Effector CD8-positive, alpha-beta T cell (primary cell): Measurements from ENCODE around the gene KLK1.

Source experiments
- DNase-seq: peaks from one replicate; lab custom pipeline; 2025; lab: John Stamatoyannopoulos, UW
- total RNA-seq, 4 experiments: gene quantifications; one replicate each; lab custom pipeline; 2026; lab: John Stamatoyannopoulos, UW

Gene KLK1
- total RNA-seq = 0 to 0.12 (median 0) reads per million in 4 experiments

GRCh38 chr19:50823389-50824042 is at the start of gene KLK1:
KLK1 (minus strand) TSS chr19:50823787; CDS start chr19:50823748, 39 bp downstream.
- no peak for DNase-seq

- no peak for DNase-seq
Observed at GRCh38 chr19:50873056-50873455, 49.5 kb upstream of the KLK1 start, which contains the start of gene KLK2. KLK2 (plus strand) TSS chr19:50873439; CDS start chr19:50873474, 35 bp downstream.

DNA sequence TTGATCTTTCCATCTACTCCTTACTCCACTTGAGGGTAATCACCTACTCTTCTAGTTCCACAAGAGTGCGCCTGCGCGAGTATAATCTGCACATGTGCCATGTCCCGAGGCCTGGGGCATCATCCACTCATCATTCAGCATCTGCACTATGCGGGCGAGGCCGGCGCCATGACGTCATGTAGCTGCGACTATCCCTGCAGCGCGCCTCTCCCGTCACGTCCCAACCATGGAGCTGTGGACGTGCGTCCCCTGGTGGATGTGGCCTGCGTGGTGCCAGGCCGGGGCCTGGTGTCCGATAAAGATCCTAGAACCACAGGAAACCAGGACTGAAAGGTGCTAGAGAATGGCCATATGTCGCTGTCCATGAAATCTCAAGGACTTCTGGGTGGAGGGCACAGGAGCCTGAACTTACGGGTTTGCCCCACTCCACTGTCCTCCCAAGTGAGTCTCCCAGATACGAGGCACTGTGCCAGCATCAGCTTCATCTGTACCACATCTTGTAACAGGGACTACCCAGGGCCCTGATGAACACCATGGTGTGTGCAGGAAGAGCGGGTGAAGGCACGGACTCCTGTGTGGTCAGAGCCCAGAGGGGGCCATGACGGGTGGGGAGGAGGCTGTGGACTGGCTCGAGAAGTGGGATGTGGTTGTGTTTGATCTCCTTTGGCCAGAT is 47.0 kb upstream of the KLK1 start:
- DNase-seq = no peak

- DNase-seq = no peak
Observed at GRCh38 chr19:50869479-50869878, 45.9 kb upstream of the KLK1 start.

- no peak for DNase-seq
Observed at GRCh38 chr19:50861496-50862286, 38.1 kb upstream of the KLK1 start.

DNA sequence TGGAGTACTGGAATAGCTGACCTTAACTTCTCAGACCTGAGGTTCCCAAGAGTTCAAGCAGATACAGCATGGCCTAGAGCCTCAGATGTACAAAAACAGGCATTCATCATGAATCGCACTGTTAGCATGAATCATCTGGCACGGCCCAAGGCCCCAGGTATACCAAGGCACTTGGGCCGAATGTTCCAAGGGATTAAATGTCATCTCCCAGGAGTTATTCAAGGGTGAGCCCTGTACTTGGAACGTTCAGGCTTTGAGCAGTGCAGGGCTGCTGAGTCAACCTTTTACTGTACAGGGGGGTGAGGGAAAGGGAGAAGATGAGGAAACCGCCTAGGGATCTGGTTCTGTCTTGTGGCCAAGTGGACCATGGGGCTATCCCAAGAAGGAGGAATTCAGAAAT is 37.4 kb upstream of the KLK1 start:
- DNase-seq = no peak

DNA sequence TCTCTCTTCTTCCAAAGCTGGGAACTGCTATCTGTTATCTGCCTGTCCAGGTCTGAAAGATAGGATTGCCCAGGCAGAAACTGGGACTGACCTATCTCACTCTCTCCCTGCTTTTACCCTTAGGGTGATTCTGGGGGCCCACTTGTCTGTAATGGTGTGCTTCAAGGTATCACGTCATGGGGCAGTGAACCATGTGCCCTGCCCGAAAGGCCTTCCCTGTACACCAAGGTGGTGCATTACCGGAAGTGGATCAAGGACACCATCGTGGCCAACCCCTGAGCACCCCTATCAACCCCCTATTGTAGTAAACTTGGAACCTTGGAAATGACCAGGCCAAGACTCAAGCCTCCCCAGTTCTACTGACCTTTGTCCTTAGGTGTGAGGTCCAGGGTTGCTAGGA is 36.3 kb upstream of the KLK1 start:
- no peak for DNase-seq

DNA sequence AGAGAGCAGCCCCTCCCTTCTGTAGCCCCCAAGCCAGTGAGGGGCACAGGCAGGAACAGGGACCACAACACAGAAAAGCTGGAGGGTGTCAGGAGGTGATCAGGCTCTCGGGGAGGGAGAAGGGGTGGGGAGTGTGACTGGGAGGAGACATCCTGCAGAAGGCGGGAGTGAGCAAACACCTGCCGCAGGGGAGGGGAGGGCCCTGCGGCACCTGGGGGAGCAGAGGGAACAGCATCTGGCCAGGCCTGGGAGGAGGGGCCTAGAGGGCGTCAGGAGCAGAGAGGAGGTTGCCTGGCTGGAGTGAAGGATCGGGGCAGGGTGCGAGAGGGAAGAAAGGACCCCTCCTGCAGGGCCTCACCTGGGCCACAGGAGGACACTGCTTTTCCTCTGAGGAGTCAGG is 35.3 kb upstream of the KLK1 start:
- DNase-seq = no peak

GRCh38 chr19:50857366-50857765 is 33.8 kb upstream of the KLK1 start:
- no peak for DNase-seq

DNA sequence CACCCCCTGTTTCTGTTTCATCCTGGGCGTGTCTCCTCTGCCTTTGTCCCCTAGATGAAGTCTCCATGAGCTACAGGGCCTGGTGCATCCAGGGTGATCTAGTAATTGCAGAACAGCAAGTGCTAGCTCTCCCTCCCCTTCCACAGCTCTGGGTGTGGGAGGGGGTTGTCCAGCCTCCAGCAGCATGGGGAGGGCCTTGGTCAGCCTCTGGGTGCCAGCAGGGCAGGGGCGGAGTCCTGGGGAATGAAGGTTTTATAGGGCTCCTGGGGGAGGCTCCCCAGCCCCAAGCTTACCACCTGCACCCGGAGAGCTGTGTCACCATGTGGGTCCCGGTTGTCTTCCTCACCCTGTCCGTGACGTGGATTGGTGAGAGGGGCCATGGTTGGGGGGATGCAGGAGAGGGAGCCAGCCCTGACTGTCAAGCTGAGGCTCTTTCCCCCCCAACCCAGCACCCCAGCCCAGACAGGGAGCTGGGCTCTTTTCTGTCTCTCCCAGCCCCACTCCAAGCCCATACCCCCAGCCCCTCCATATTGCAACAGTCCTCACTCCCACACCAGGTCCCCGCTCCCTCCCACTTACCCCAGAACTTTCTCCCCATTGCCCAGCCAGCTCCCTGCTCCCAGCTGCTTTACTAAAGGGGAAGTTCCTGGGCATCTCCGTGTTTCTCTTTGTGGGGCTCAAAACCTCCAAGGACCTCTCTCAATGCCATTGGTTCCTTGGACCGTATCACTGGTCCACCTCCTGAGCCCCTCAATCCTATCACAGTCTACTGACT is 31.2 kb upstream of the KLK1 start, which contains the start of gene KLK3:
TSS of gene KLK3 (plus strand) at position 280 of the 775 bp plus-strand sequence. CDS start at position 321, 41 bp downstream.
- DNase-seq = no peak

DNA sequence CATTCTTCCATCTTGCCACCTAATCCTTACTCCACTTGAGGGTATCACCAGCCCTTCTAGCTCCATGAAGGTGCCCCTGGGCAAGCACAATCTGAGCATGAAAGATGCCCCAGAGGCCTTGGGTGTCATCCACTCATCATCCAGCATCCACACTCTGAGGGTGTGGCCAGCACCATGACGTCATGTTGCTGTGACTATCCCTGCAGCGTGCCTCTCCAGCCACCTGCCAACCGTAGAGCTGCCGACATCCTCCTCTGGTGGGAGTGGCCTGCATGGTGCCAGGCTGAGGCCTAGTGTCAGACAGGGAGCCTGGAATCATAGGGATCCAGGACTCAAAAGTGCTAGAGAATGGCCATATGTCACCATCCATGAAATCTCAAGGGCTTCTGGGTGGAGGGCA is 28.0 kb upstream of the KLK1 start:
- no peak for DNase-seq

- DNase-seq = no peak
Observed at GRCh38 chr19:50850738-50851137, 27.2 kb upstream of the KLK1 start.

DNA sequence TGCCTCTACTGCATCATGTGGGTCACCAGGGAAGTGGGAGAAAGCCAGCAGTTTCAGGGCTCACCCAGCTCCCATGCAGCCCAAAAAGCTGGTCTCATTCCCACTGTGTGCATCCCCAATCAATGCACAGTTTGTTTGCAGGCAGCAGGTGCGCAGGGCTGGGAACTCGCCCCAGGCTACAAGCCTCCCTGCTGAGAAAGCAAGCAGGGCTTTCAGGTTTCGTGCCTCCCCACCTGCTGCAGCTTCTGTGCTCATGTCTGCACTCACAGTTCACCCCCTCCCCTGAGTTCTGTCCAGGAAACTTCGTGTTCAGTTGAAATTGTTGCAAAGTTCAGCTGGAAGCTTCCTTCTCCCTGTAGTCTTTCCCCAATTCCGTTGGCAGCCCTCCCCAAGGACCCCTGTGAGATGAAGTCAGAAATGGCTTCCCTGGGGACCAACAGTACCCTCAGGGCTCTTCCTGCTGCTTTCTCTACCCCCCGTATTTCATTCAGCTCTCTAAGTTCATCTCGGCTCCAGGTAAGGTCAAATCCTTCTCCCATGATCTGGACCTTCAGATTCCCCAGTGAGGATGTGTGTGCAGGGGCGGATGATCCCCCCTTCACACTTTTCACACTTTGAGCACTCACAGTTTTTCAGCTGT is 20.8 kb upstream of the KLK1 start:
- DNase-seq = no peak

DNA sequence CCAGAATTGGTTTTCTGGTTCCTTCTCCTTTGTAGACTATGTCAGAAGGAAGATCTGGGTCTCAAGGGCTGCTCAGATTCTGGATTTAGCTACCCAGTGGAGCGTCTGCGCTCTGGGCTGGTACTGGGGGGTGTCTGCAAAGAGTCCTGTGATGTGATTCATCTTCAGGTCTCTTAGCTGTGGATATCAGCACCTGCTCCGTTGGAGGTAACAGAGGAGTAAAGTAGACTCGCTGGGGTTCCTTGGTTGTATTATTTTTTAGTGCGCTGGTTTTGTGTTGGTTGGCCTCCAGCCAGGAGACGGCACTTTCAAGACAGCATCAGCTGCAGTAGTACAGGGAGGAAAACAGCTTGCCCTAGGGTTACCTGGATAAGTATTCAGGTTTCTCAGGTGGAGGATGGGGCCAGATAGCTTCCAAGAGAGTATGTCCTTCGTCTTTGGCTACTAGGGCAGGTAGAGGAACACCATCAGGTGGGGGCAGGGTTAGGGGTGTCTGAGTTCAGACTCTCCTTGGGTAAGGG is 20.2 kb upstream of the KLK1 start:
- no peak for DNase-seq

DNA sequence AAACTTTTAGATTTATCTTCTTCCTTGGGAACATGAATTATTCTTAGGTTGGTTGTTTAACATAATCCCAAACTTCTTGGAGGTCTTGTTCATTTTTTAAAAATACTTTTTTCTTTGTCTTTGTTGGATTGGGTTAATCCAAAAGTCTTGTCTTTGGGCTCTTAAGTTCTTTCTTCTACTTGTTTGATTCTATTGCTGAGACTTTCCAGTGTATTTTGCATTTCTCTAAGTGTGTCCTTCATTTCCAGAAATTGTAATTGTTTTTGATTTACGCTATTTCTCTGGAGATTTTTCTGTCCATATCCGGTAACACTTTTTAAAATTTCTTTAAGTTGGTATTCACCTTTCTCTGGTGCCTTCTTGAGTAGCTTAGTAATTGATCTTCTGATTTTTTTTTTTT is 19.6 kb upstream of the KLK1 start:
- DNase-seq = no peak

GRCh38 chr19:50842130-50842529 is 18.5 kb upstream of the KLK1 start:
- no peak for DNase-seq

GRCh38 chr19:50839712-50840655 is 16.4 kb upstream of the KLK1 start:
- DNase-seq = no peak

GRCh38 chr19:50838239-50838638 is 14.7 kb upstream of the KLK1 start:
- no peak for DNase-seq

GRCh38 chr19:50837300-50837699 is 13.7 kb upstream of the KLK1 start:
- DNase-seq = no peak
